Esophagus (tissue), 2 donors: ENCODE measurements around the gene NYNRIN. TPM values are rescaled to one million over a fixed set of nuclear protein-coding genes. Genes with fewer than 3 reads are reported as not detected.

Experiments used
- H3K27ac ChIP-seq, 2 donors: one replicate each; pipeline ENCODE4 v1.5.1; 2013; ENCODE audit warnings: low read depth in 2 of 2, mild to moderate bottlenecking in 2 of 2, inconsistent platforms in 1 of 2, low read length in 1 of 2, moderate library complexity in 1 of 2
- H3K27me3 ChIP-seq, 2 donors: one replicate each; pipeline ENCODE4 v1.6.1; 2013; ENCODE audit warnings: low read length in 2 of 2, control low read depth in 1 of 2, mild to moderate bottlenecking in 1 of 2; ENCODE audit not compliant: insufficient read depth in 2 of 2, control insufficient read depth in 1 of 2
- H3K36me3 ChIP-seq, 2 donors: one replicate each; pipeline ENCODE4 v1.6.1; 2013; ENCODE audit warnings: low read length in 1 of 2; ENCODE audit not compliant: control insufficient read depth in 2 of 2, insufficient read depth in 2 of 2
- H3K4me1 ChIP-seq, 2 donors: one replicate each; pipeline ENCODE4 v1.6.1; 2013; ENCODE audit warnings: low read length in 1 of 2; ENCODE audit not compliant: control insufficient read depth in 2 of 2, insufficient read depth in 2 of 2
- H3K4me3 ChIP-seq, 2 donors: one replicate each; pipeline ENCODE4 v1.5.1; 2013; ENCODE audit warnings: low read length in 2 of 2, mild to moderate bottlenecking in 2 of 2, low read depth in 1 of 2, moderate library complexity in 1 of 2
- H3K9me3 ChIP-seq, 2 donors: one replicate each; pipeline ENCODE4 v1.6.1; 2013; ENCODE audit warnings: mild to moderate bottlenecking in 2 of 2, low read depth in 1 of 2, low read length in 1 of 2, moderate library complexity in 1 of 2; ENCODE audit not compliant: control insufficient read depth in 2 of 2, insufficient read depth in 1 of 2
- WGBS, 2 donors: extraction: QIAGEN DNeasy Blood & Tissue Kit; methylation state at CpG; one replicate each; pipeline ENCODE4 v1.1.7; 2013; 5-methylcytosine and 5-hydroxymethylcytosine counted together
- polyA plus RNA-seq, 2 donors: library from polyadenylated mRNA; stranded (reverse); fragments of 200-250 nt; gene quantifications; one replicate each; pipeline ENCODE4 v1.2.3, GENCODE V29; 2013
- donor health status: healthy with polysubstance abuse.
- donor health status: Bipolar disorder and iron deficiency.

Gene NYNRIN
- polyA plus RNA-seq, 2 donors: 4.8 to 5.6 TPM

DNA sequence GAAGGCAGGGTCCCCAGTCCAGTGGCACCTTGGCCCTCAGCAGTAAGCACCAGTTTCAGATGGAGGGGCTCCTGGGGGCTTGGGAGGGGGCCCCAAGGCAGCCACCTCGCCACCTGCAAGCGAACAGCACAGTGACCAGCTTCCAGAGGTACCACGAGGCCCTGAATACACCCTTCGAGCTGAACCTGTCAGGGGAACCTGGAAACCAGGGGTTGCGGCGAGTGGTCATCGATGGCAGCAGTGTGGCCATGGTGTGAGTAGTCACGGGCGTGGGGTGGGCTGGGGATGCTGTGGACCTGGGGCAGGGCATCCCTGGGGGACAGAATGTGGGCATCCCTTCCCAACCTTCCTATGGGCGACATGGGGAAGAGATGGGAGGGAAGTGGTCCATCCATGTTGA lies 11.2 kb downstream of the NYNRIN start:
- H3K4me3 ChIP-seq: no peak overlapping the region

DNA sequence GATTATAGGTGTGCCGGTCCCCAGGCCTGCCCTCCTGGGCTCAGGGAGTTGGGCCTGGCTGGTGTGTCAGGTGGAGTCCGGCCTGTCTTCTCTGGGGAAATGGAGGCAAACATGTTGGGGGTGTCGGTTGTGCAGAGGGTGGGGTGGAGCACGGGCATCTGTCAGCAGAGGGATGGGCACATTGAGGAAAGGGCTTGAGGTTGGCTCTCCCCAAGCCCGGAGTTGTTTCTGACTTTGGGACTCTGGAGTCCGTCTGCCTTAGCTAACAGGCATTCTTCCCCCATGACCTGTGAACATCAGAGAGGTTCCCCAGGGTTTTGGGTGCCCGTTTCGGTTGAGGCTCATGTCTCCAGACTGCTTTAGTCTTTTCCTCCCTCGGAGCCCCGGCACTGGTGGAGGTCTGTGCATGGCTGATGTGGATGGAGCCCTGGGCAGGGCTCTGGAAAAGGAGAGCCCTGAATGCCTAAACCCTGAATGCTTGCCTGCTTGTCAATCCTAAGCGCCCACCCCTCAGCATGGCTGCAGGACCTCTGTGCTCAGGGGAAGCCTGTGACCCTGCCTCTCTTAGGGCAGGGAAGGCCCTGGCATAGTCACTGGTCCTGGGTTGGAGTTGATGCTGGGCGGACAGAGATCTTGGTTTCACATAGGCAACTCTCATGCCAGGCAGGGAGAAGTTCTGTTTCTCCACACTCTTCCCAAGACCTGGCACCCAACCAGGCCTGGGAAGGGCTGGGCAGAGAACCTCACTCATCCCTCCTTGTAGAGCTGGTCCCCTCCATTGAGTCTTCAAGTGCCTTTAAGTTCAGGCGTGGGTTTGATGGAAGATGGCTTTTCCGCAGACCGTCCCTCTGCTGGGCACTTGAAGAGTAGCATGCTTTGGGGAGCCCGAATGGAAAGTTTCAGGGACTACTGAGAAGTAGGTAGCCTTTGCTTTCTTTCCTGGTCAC lies 12.9 kb downstream of the NYNRIN start:
- no peak overlapping the region for H3K27ac ChIP-seq
- H3K4me3 ChIP-seq: no peak overlapping the region
- peaks cover 4 to 42% of the 10 kb centered on the region in 2 donors for H3K36me3 ChIP-seq
- H3K27me3 ChIP-seq: no peaks in the 10 kb centered on the region
- 67 to 71% methylated on average over 16 of the region's 16 CpGs for WGBS, 2 donors
- no peaks in the 10 kb centered on the region for H3K9me3 ChIP-seq
- H3K4me1 ChIP-seq: no peaks in the 10 kb centered on the region

More for the DNA sequence above, 11.2 kb downstream of the NYNRIN start:
- Histone ChIP-seq H3K27ac (no peak overlapping the region), H3K4me1 (no peaks in the 10 kb centered on the region), H3K36me3 (peaks cover 4 to 31% of the 10 kb centered on the region in 2 donors), H3K9me3 (no peaks in the 10 kb centered on the region), H3K27me3 (no peaks in the 10 kb centered on the region)
- 91 to 92% methylated on average over 10 of the region's 10 CpGs for WGBS, 2 donors

DNA sequence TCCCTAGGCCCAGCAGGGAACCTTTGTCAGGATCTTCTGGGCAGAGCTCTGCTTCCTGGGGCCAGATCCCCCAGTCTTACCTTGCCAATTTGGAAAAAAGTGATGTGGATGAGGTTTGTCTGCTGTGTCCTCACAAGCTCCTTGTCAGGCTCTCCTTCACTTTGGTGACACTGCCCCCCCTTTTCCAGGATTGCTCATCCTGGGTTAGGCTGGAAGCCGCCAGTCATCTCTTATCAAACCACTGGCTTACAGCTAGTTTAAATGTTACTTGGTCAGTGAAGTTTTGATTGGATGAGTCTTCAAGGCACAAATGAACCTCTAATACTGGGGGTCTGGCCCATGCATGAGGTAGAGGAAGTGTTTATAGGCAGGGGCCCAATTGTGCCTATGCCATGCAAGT lies 15.3 kb downstream of the NYNRIN start:
- Histone ChIP-seq H3K9me3 (no peaks in the 10 kb centered on the region), H3K27ac (no peak overlapping the region), H3K36me3 (peaks cover 0 to 30% of the 10 kb centered on the region in 2 donors), H3K4me3 (no peak overlapping the region), H3K27me3 (no peaks in the 10 kb centered on the region), H3K4me1 (peaks cover 2 to 6% of the 10 kb centered on the region in 2 donors)
- WGBS, 2 donors: 96 to 100% methylated on average over 1 of the region's 1 CpG

DNA sequence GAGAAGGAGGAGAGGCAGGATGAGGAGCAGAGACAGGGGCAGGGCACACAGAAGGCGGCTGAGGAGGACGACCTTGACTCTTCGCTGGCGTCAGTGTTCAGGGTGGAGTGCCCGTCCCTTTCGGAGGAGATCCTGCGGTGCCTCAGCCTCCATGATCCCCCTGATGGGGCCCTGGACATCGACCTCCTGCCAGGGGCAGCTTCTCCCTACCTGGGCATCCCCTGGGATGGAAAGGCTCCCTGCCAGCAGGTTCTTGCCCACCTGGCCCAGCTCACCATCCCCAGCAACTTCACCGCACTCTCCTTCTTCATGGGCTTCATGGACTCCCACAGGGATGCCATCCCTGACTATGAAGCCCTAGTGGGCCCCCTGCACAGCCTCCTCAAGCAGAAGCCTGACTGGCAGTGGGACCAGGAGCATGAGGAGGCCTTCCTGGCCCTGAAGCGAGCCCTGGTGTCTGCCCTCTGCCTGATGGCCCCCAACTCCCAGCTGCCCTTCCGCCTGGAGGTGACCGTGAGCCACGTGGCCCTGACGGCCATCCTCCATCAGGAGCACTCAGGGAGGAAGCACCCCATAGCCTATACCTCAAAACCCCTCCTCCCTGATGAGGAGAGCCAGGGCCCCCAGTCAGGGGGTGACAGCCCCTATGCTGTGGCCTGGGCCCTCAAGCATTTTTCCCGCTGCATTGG lies 16.1 kb downstream of the NYNRIN start:
- WGBS, 2 donors: 89 to 94% methylated on average over 14 to 15 of the region's 15 CpGs
- peaks cover 2 to 6% of the 10 kb centered on the region in 2 donors for H3K4me1 ChIP-seq
- H3K27ac ChIP-seq: no peak overlapping the region
- H3K9me3 ChIP-seq: no peaks in the 10 kb centered on the region
- peaks cover 0 to 30% of the 10 kb centered on the region in 2 donors for H3K36me3 ChIP-seq
- no peaks in the 10 kb centered on the region for H3K27me3 ChIP-seq
- H3K4me3 ChIP-seq: no peak overlapping the region

DNA sequence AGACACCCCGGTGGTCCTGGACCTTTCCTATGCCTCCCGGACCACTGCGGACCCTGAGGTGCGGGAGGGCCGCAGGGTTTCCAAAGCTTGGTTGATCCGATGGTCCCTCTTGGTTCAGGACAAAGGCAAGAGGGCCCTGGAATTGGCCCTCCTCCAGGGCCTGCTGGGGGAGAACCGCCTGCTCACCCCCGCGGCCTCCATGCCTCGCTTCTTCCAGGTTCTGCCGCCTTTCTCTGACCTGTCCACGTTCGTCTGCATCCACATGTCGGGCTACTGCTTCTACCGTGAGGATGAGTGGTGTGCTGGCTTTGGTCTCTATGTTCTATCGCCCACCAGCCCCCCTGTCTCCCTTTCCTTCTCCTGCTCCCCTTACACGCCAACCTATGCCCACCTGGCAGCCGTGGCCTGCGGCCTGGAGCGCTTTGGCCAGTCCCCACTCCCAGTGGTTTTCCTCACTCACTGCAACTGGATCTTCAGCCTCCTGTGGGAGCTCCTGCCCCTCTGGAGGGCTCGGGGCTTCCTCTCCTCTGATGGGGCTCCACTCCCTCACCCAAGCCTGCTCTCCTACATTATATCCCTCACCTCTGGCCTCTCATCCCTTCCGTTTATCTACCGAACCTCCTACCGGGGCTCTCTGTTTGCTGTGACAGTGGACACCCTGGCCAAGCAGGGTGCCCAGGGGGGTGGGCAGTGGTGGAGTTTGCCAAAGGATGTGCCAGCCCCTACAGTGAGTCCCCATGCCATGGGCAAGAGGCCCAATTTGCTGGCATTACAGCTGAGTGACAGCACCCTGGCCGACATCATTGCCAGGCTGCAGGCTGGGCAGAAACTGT lies 16.8 kb downstream of the NYNRIN start:
- Histone ChIP-seq H3K27me3 (no peaks in the 10 kb centered on the region), H3K36me3 (peaks cover 0 to 29% of the 10 kb centered on the region in 2 donors), H3K9me3 (no peaks in the 10 kb centered on the region), H3K4me1 (peaks cover 2 to 6% of the 10 kb centered on the region in 2 donors), H3K4me3 (no peak overlapping the region), H3K27ac (no peak overlapping the region)
- 87 to 88% methylated on average over 25 of the region's 25 CpGs for WGBS, 2 donors

DNA sequence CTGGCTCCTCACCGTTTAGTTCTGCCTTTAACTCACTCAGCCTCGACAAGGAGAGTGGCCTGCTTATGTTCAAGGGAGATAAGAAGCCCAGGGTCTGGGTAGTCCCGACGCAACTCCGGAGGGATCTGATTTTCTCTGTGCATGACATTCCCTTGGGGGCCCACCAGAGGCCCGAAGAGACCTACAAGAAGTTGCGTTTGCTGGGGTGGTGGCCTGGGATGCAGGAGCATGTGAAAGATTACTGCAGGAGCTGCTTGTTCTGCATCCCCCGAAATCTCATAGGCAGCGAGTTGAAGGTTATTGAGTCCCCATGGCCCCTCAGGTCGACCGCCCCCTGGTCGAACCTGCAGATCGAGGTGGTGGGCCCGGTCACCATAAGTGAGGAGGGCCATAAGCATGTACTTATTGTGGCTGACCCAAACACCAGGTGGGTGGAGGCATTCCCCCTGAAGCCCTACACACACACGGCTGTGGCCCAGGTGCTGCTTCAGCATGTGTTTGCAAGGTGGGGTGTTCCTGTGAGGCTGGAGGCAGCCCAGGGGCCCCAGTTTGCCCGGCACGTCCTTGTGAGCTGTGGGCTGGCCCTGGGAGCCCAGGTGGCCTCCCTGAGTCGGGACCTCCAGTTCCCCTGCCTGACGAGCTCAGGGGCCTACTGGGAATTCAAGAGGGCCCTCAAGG lies 17.6 kb downstream of the NYNRIN start:
- Histone ChIP-seq H3K36me3 (peaks cover 0 to 23% of the 10 kb centered on the region in 2 donors), H3K4me3 (no peak overlapping the region), H3K4me1 (peaks cover 2 to 6% of the 10 kb centered on the region in 2 donors), H3K27ac (no peak overlapping the region), H3K27me3 (no peaks in the 10 kb centered on the region), H3K9me3 (no peaks in the 10 kb centered on the region)
- WGBS, 2 donors: 78 to 82% methylated on average over 19 of the region's 19 CpGs

DNA sequence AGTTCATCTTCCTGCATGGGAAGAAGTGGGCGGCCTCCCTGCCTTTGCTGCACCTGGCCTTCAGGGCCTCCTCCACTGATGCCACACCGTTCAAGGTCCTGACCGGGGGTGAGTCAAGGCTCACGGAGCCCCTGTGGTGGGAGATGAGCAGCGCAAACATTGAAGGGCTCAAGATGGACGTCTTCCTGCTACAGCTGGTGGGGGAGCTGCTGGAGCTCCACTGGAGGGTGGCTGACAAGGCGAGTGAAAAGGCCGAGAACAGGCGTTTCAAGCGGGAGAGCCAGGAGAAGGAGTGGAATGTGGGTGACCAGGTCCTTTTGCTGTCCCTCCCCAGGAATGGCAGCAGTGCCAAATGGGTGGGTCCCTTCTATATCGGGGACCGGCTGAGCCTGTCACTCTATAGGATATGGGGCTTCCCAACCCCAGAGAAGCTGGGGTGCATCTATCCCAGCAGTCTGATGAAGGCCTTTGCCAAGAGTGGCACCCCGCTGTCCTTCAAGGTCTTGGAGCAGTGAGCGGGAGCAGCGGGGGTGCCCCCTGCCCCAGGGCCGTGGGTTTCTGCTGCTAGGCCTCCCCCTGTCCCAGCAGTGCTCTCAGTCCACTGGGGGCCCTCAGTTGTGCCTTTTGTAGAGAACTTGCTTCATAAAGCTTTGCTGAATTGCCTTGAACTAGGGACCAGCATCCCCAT lies 18.3 kb downstream of the NYNRIN start:
- Histone ChIP-seq H3K36me3 (peaks cover 0 to 23% of the 10 kb centered on the region in 2 donors), H3K9me3 (no peaks in the 10 kb centered on the region), H3K27me3 (no peaks in the 10 kb centered on the region), H3K4me1 (peaks cover 2 to 6% of the 10 kb centered on the region in 2 donors), H3K27ac (no peak overlapping the region), H3K4me3 (no peak overlapping the region)
- 80 to 81% methylated on average over 16 of the region's 16 CpGs for WGBS, 2 donors

DNA sequence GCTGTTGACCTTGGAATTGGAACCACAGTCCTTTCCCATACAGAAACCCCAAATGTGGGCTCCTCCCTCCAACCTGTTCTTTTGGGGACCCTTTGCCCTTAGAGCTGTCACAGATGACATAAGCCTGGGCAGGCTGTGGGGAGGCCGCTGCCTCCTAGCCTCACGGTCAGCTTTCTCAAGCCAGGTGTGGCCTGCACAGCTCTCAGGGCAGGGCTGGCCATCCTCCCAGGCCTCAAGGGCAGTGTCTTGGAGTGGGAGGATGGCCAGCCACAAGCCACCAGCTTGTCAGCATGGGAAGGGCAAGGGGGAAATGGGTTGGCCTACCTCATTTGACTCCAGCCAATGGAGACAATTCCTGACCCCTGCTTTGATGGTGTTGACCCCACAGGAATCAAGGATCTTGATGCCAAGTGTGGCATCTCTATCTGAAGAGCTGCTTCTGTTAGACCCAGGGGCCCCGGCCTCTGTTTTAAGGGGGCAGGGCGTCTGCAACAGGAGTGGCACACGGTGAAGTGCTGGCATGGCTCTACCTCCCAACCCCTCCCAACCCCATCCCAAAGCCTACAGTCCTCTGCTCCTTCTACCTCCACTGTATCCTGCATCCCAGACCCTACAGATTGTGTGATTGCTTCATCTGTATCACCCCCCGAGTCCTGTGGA lies 19.2 kb downstream of the NYNRIN start:
- Histone ChIP-seq H3K27ac (peak overlapping the region in 1 of 2 donors; percentile 48), H3K4me3 (no peak overlapping the region), H3K36me3 (peaks cover 0 to 19% of the 10 kb centered on the region in 2 donors), H3K27me3 (no peaks in the 10 kb centered on the region), H3K9me3 (no peaks in the 10 kb centered on the region), H3K4me1 (peaks cover 2 to 6% of the 10 kb centered on the region in 2 donors)
- 66 to 70% methylated on average over 6 of the region's 6 CpGs for WGBS, 2 donors
